Measurements from ENCODE around the gene DYNLL2.

GRCh38 chr17:58121925-58122324, 38.7 kb downstream of the DYNLL2 start:
- TF ChIP-seq POLR2AphosphoS5 (IDR thresholded peaks at IDR 0.05; ENCODE audit: low read depth, low read length) (no peak), POLR2A (IDR thresholded peaks at IDR 0.05; ENCODE audit: low read depth, low read length) (no peak)

All from GM12892 (cell line).